Heart left ventricle (tissue), 13 donors: ENCODE results near the gene SOCS3.

Experiments used
- POLR2A ChIP-seq, 2 donors: fragments of 450-650 bp; IDR thresholded peaks; one replicate each; pipeline ENCODE4 v1.6.1; 2017; ENCODE audit warnings: antibody characterized with exemption in 2 of 2, mild to moderate bottlenecking in 2 of 2, moderate library complexity in 2 of 2
- TF ChIP-seq, protein P1 (sequence below), 12 donors: fragments of 200-600 bp; sonication (generic) in 4 of 12; IDR thresholded peaks; one replicate each; pipeline versions ENCODE4 v1.5.0 to v1.8.0; 2018 to 2022; ENCODE audit warnings: antibody characterized with exemption in 12 of 12, mild to moderate bottlenecking in 5 of 12
- donor health status: ischemic (EF 13 %, LVEDD 7.1; RV severe dilation, severe dysfunction).
- donor health status: DM: no; HTN: yes; CAD: no.
- donor health status: DM: no; HTN: no; CAD: no.
- donor health status: ischemic (EF 25% LVEDD 6.9; RV normal size, moderate dysfunction).
- donor health status: ischemic (EF 25% LVEDD 5.7; RV mildly dilated, moderate dysfunction).
- donor health status: ischemic (EF 35%, LVEDD 5.7; RV mildly dilated, moderate dysfunction).
- donor health status: nonischemic (EF 11% LVEDD 7.7; RV severe dilation, severe dysfunction).
- donor health status: DM: yes; HTN: yes; CAD: no.
- donor health status: PGD.
- donor health status: ischemic (EF 29% LVEDD 5.4; RV normal size, mild dysfunction).
- donor health status: nonischemic (EF 23%, LVEDD 6.1; RV moderate dilation, normal function).

DNA sequence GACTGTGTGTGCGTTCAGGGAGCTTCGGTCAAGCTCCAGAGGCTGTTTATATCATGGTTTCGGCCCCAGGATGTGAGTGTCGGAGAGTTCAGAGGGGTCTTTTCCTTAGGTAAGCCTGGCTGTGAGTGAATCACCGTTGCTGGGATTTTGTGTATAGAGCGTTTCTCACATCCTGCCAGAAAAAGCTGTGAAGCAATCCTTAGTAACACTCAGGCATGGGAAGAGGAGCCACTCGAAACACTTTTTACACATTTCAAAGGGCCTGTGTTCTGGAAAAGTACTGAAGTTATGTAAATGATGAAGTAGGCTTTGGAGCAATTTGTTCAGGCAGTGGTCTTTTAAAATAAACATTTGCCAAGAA is 19.2 kb upstream of the SOCS3 start:
- TF ChIP-seq, protein P1, sequence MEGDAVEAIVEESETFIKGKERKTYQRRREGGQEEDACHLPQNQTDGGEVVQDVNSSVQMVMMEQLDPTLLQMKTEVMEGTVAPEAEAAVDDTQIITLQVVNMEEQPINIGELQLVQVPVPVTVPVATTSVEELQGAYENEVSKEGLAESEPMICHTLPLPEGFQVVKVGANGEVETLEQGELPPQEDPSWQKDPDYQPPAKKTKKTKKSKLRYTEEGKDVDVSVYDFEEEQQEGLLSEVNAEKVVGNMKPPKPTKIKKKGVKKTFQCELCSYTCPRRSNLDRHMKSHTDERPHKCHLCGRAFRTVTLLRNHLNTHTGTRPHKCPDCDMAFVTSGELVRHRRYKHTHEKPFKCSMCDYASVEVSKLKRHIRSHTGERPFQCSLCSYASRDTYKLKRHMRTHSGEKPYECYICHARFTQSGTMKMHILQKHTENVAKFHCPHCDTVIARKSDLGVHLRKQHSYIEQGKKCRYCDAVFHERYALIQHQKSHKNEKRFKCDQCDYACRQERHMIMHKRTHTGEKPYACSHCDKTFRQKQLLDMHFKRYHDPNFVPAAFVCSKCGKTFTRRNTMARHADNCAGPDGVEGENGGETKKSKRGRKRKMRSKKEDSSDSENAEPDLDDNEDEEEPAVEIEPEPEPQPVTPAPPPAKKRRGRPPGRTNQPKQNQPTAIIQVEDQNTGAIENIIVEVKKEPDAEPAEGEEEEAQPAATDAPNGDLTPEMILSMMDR (IDR thresholded peaks at IDR 0.05) = no peak
- TF ChIP-seq POLR2A (IDR thresholded peaks at IDR 0.05) = no peak
